H9 (cell line): Measurements from ENCODE around the gene CDRT4. TPM values are rescaled to one million over a fixed set of nuclear protein-coding genes. Genes with fewer than 3 reads are reported as not detected.

ENCODE experiments used
- DNase-seq: peaks from one replicate; pipeline ENCODE4 v3.0.0-alpha.2; 2017
- H2AFZ ChIP-seq: one replicate; pipeline ENCODE4 v1.6.1; 2013; ENCODE audit warnings: mild to moderate bottlenecking, low read length, control low read depth, moderate library complexity
- H2AK5ac ChIP-seq: 2 replicates; pipeline ENCODE4 v1.6.1; 2013; ENCODE audit warnings: low read length, control low read depth, mixed read lengths; ENCODE audit not compliant: insufficient read length
- H2BK120ac ChIP-seq: one replicate; pipeline ENCODE4 v1.6.1; 2013; ENCODE audit warnings: low read depth, mild to moderate bottlenecking, low read length, control low read depth, inconsistent platforms; ENCODE audit not compliant: poor library complexity, severe bottlenecking
- H2BK12ac ChIP-seq: 2 replicates; pipeline ENCODE4 v1.6.1; 2013; ENCODE audit warnings: low read length, control low read depth, mixed read lengths, low read depth; ENCODE audit not compliant: insufficient read length
- H2BK15ac ChIP-seq: 2 replicates; pipeline ENCODE4 v1.6.1; 2013; ENCODE audit warnings: low read depth, low read length, control low read depth
- H2BK20ac ChIP-seq: one replicate; pipeline ENCODE4 v1.6.1; 2013; ENCODE audit warnings: low read depth, mild to moderate bottlenecking, low read length, control low read depth, inconsistent platforms; ENCODE audit not compliant: poor library complexity, severe bottlenecking
- H2BK5ac ChIP-seq: 2 replicates; pipeline ENCODE4 v1.6.1; 2013; ENCODE audit warnings: low read length, control low read depth, mixed read lengths; ENCODE audit not compliant: insufficient read length
- H3K14ac ChIP-seq: 2 replicates; pipeline ENCODE4 v1.6.1; 2013; ENCODE audit warnings: low read length, control low read depth; ENCODE audit not compliant: insufficient read depth
- H3K18ac ChIP-seq: 2 replicates; pipeline ENCODE4 v1.6.1; 2013; ENCODE audit warnings: low read depth, mild to moderate bottlenecking, mixed read lengths, low read length, control low read depth; ENCODE audit not compliant: insufficient read length
- H3K23ac ChIP-seq: 2 replicates; pipeline ENCODE4 v1.6.1; 2013; ENCODE audit warnings: low read length, control low read depth, mixed read lengths, low read depth; ENCODE audit not compliant: insufficient read length
- H3K23me2 ChIP-seq: 2 replicates; pipeline ENCODE4 v1.6.1; 2013; ENCODE audit warnings: low read depth, mild to moderate bottlenecking, mixed read lengths, low read length, control low read depth; ENCODE audit not compliant: insufficient read length, poor library complexity, severe bottlenecking
- H3K27ac ChIP-seq: 2 replicates; pipeline ENCODE4 v1.5.1; 2013; ENCODE audit warnings: low read length, control low read depth, mixed read lengths, low read depth; ENCODE audit not compliant: insufficient read length
- H3K27me3 ChIP-seq: 2 replicates; pipeline ENCODE4 v1.6.1; 2013; ENCODE audit warnings: low read length, control low read depth, inconsistent platforms; ENCODE audit not compliant: insufficient read depth
- H3K4ac ChIP-seq: 2 replicates; pipeline ENCODE4 v1.6.1; 2013; ENCODE audit warnings: low read depth, mild to moderate bottlenecking, control low read depth, inconsistent platforms, low read length, moderate library complexity
- H3K4me1 ChIP-seq: 2 replicates; pipeline ENCODE4 v1.6.1; 2013; ENCODE audit warnings: low read length, control low read depth, inconsistent platforms; ENCODE audit not compliant: insufficient read depth
- H3K4me2 ChIP-seq: 2 replicates; pipeline ENCODE4 v1.6.1; 2013; ENCODE audit warnings: low read length, control low read depth, mixed read lengths; ENCODE audit not compliant: insufficient read length, insufficient read depth
- H3K56ac ChIP-seq: 2 replicates; pipeline ENCODE4 v1.6.1; 2013; ENCODE audit warnings: low read depth, mild to moderate bottlenecking, mixed read lengths, low read length, control low read depth; ENCODE audit not compliant: insufficient read length
- H3K79me1 ChIP-seq: 2 replicates; pipeline ENCODE4 v1.6.1; 2013; ENCODE audit warnings: low read depth, mild to moderate bottlenecking, moderate library complexity, low read length, control low read depth, inconsistent platforms; ENCODE audit not compliant: insufficient read depth, poor library complexity, severe bottlenecking
- H3K79me2 ChIP-seq: 2 replicates; pipeline ENCODE4 v1.6.1; 2013; ENCODE audit warnings: low read length, control low read depth, inconsistent platforms; ENCODE audit not compliant: insufficient read depth
- H3K9ac ChIP-seq: 2 replicates; pipeline ENCODE4 v1.6.1; 2013; ENCODE audit warnings: low read length, control low read depth, mixed read lengths; ENCODE audit not compliant: insufficient read length; ENCODE audit errors: extremely low read depth
- H3K9me3 ChIP-seq: one replicate; pipeline ENCODE4 v1.6.1; 2013; ENCODE audit warnings: low read depth, low read length, inconsistent platforms; ENCODE audit not compliant: control insufficient read depth
- H3T11ph ChIP-seq: one replicate; pipeline ENCODE4 v1.6.1; 2013; ENCODE audit warnings: mild to moderate bottlenecking, low read length, control low read depth, inconsistent platforms
- H4K20me1 ChIP-seq: one replicate; pipeline ENCODE4 v1.6.1; 2013; ENCODE audit not compliant: control insufficient read depth, insufficient read length, insufficient read depth
- H4K5ac ChIP-seq: 2 replicates; pipeline ENCODE4 v1.6.1; 2013; ENCODE audit warnings: low read depth, mild to moderate bottlenecking, mixed read lengths, low read length, control low read depth; ENCODE audit not compliant: insufficient read length
- H4K8ac ChIP-seq: replicated peaks from 2 replicates; pipeline ENCODE4 v1.6.1; 2013; ENCODE audit warnings: low read length, control low read depth, mixed read lengths, low read depth; ENCODE audit not compliant: insufficient read length
- H4K91ac ChIP-seq: 2 replicates; pipeline ENCODE4 v1.6.1; 2013; ENCODE audit warnings: low read depth, mild to moderate bottlenecking, moderate library complexity, mixed read lengths, low read length, control low read depth; ENCODE audit not compliant: insufficient read length
- H3K27ac Mint-ChIP-seq, 3 experiments: 2 replicates in 2 of 3; 3 replicates in 1 of 3; pipeline ENCODE4 v1.8.0; 2020 to 2021; ENCODE audit warnings: mixed read lengths in 3 of 3, mild to moderate bottlenecking in 1 of 3, moderate library complexity in 1 of 3
- H3K27me3 Mint-ChIP-seq: 2 replicates; pipeline ENCODE4 v1.8.0; 2021; ENCODE audit warnings: low read depth, mild to moderate bottlenecking, moderate library complexity, mixed read lengths
- H3K36me3 Mint-ChIP-seq, 3 experiments: 2 replicates in 2 of 3; 3 replicates in 1 of 3; pipeline ENCODE4 v1.8.0; 2020 to 2021; ENCODE audit warnings: low read depth in 3 of 3, mixed read lengths in 3 of 3; ENCODE audit not compliant: insufficient read depth in 1 of 3
- H3K4me1 Mint-ChIP-seq, 2 experiments: 2 replicates each; pipeline ENCODE4 v1.8.0; 2020; ENCODE audit warnings: mixed read lengths in 2 of 2
- H3K4me3 Mint-ChIP-seq, 2 experiments: 2 replicates in 1 of 2; 3 replicates in 1 of 2; pipeline ENCODE4 v1.8.0; 2020 to 2021; ENCODE audit warnings: mild to moderate bottlenecking in 2 of 2, mixed read lengths in 2 of 2, moderate library complexity in 1 of 2
- H3K9me3 Mint-ChIP-seq, 2 experiments: 2 replicates in 1 of 2; 3 replicates in 1 of 2; pipeline ENCODE4 v1.8.0; 2020; ENCODE audit warnings: mild to moderate bottlenecking in 2 of 2, mixed read lengths in 2 of 2, moderate library complexity in 1 of 2
- WGBS: extraction: QIAGEN DNeasy Blood & Tissue Kit; methylation state at CpG from one replicate; pipeline ENCODE4 v1.1.7; 2013; ENCODE audit warnings: missing lambda C conversion rate, low lambda C conversion rate, mixed read lengths; ENCODE audit not compliant: insufficient read length; ENCODE audit errors: extremely low coverage; 5-methylcytosine and 5-hydroxymethylcytosine counted together
- total RNA-seq: library from RNA; stranded (reverse); gene quantifications from 2 replicates; pipeline ENCODE4 v1.2.1, GENCODE V29; 2021
- TF ChIP-seq, protein P1 (sequence below): fragments of 200-600 bp; sonication (generic); conservative IDR thresholded peaks from 3 replicates; pipeline ENCODE4 v1.8.0; 2021; ENCODE audit warnings: antibody characterized with exemption, mild to moderate bottlenecking

CDRT4 gene
- total RNA-seq, 1 experiment from 2014 or later: 3.8 TPM

DNA sequence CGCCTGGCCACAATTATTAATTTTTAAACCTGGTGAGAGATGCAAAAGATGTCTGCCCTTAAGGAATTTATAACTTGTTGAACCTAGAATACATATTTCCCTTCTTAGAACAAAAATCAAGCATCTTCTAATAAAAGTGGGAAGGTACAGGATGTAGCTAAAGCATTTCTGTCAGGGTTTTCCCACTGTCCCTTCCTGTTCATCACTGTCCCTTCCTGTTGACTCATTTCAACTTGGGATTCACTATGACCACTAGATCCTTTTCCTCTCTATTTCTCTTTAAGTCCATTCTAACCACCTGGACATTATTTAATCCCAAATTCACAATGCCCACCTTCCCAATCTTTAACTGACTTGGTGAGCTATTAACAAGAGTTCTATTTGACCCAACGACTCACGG, 33.9 kb upstream of the CDRT4 start:
- H3K18ac ChIP-seq: no peak overlapping the region
- H3K56ac ChIP-seq: no peak overlapping the region
- no peak overlapping the region for H2BK120ac ChIP-seq
- no peak overlapping the region for H3K27ac ChIP-seq
- no peak for DNase-seq
- Mint-ChIP-seq H3K4me1 (peaks cover 10 to 14% of the 10 kb centered on the region in 2 experiments), H3K4me3 (no peak overlapping the region), H3K27me3 (no peaks in the 10 kb centered on the region), H3K27ac (no peak overlapping the region), H3K9me3 (no peaks in the 10 kb centered on the region), H3K36me3 (peaks cover 22 to 48% (median 28%) of the 10 kb centered on the region in 3 experiments)
- H3K23ac ChIP-seq: no peak overlapping the region
- no peak overlapping the region for H2BK15ac ChIP-seq
- no peak overlapping the region for H3K4ac ChIP-seq
- H4K8ac ChIP-seq: no peak overlapping the region
- no peak overlapping the region for H3K14ac ChIP-seq
- H4K20me1 ChIP-seq: no peaks in the 10 kb centered on the region
- no peak overlapping the region for H2BK20ac ChIP-seq
- H3K4me2 ChIP-seq: no peak overlapping the region
- no peaks in the 10 kb centered on the region for H3K9me3 ChIP-seq
- H2BK12ac ChIP-seq: no peak overlapping the region
- H3K79me1 ChIP-seq: no peaks in the 10 kb centered on the region
- no peaks in the 10 kb centered on the region for H3K27me3 ChIP-seq
- no peak overlapping the region for H3K9ac ChIP-seq
- H4K5ac ChIP-seq: no peak overlapping the region
- no peaks in the 10 kb centered on the region for H3K23me2 ChIP-seq
- H2BK5ac ChIP-seq: no peak overlapping the region
- TF ChIP-seq, protein P1, sequence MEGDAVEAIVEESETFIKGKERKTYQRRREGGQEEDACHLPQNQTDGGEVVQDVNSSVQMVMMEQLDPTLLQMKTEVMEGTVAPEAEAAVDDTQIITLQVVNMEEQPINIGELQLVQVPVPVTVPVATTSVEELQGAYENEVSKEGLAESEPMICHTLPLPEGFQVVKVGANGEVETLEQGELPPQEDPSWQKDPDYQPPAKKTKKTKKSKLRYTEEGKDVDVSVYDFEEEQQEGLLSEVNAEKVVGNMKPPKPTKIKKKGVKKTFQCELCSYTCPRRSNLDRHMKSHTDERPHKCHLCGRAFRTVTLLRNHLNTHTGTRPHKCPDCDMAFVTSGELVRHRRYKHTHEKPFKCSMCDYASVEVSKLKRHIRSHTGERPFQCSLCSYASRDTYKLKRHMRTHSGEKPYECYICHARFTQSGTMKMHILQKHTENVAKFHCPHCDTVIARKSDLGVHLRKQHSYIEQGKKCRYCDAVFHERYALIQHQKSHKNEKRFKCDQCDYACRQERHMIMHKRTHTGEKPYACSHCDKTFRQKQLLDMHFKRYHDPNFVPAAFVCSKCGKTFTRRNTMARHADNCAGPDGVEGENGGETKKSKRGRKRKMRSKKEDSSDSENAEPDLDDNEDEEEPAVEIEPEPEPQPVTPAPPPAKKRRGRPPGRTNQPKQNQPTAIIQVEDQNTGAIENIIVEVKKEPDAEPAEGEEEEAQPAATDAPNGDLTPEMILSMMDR: no peak
- no peak overlapping the region for H3T11ph ChIP-seq
- H2AFZ ChIP-seq: no peak overlapping the region
- H3K79me2 ChIP-seq: no peaks in the 10 kb centered on the region
- H3K4me1 ChIP-seq: no peaks in the 10 kb centered on the region; the same call in 1 of the 2 replicates
- H4K91ac ChIP-seq: no peak overlapping the region
- no peak overlapping the region for H2AK5ac ChIP-seq
- no CpG with 5 or more reads among the region's 3 CpGs for WGBS
